Thyroid gland (tissue), 4 donors: Measurements from ENCODE around the gene HPS4. TPM values are rescaled to one million over a fixed set of nuclear protein-coding genes. Genes with fewer than 3 reads are reported as not detected.
A peak's percentile ranks its signal among the peaks of the same experiment; 100 is the strongest.
"Not testable (repeated sequence)": the region's sequence is repeated elsewhere in the genome, so short reads cannot be mapped to it uniquely, and the experiment has no call there.

ENCODE experiments used
- DNase-seq, 2 donors: peaks; one replicate each; pipeline ENCODE4 v3.0.0-alpha.2; 2019
- H3K27ac ChIP-seq, 3 donors: fragments of 200-600 bp; sonication (generic); 1 replicate in 2 of 3; 2 replicates in 1 of 3; pipeline ENCODE4 v1.5.1; 2016 to 2019; ENCODE audit warnings: mild to moderate bottlenecking in 1 of 3, moderate library complexity in 1 of 3
- H3K27me3 ChIP-seq: fragments of 200-600 bp; sonication (generic); one replicate; pipeline ENCODE4 v1.5.1; 2019
- H3K36me3 ChIP-seq, 2 donors: fragments of 200-600 bp; sonication (generic); one replicate each; pipeline ENCODE4 v1.5.1; 2016 to 2019
- H3K4me1 ChIP-seq, 2 donors: fragments of 200-600 bp; sonication (generic); one replicate each; pipeline ENCODE4 v1.5.1; 2017 to 2019
- H3K4me3 ChIP-seq, 3 donors: fragments of 200-600 bp; sonication (generic); replicated peaks in 1 of 3; 1 replicate in 2 of 3; 2 replicates in 1 of 3; pipeline ENCODE4 v1.5.1; 2016; ENCODE audit warnings: mild to moderate bottlenecking in 1 of 3
- H3K9me3 ChIP-seq: fragments of 200-600 bp; sonication (generic); one replicate; pipeline ENCODE4 v1.5.1; 2017
- POLR2A ChIP-seq, 2 donors: fragments of 450-650 bp; IDR thresholded peaks; one replicate each; pipeline ENCODE4 v1.6.1; 2017; ENCODE audit warnings: antibody characterized with exemption in 2 of 2, mild to moderate bottlenecking in 2 of 2, moderate library complexity in 1 of 2
- WGBS, 2 donors: methylation state at CpG; one replicate each; pipeline ENCODE4 v1.1.5; 2017; 5-methylcytosine and 5-hydroxymethylcytosine counted together
- intact Hi-C: fragments of 100-400 bp; cut with DNase I; formaldehyde crosslinking; loops from one replicate; pipeline ENCODE4 v1.15.1; 2023
- total RNA-seq, 4 donors: library from RNA; depleted of rRNA; stranded (reverse); fragments of >200 nt; gene quantifications; one replicate each; pipeline ENCODE4 v1.2.3, GENCODE V29; 2016
- TF ChIP-seq, protein P1 (sequence below), 6 experiments: fragments of 200-600 bp in 3 of 6; fragments of 450-650 bp in 3 of 6; sonication (generic) in 3 of 6; IDR thresholded peaks; one replicate each; pipeline ENCODE4 v1.5.1; 2016 to 2019; ENCODE audit warnings: antibody characterized with exemption in 6 of 6, mild to moderate bottlenecking in 2 of 6, inconsistent platforms in 1 of 6, moderate library complexity in 1 of 6

HPS4 gene
- 10 to 100 TPM; 27.4 to 51.8 (median 39.1) TPM for total RNA-seq

- 1 to 3% methylated on average over 17 to 30 of the region's 85 CpGs for WGBS, 2 donors
- H3K27ac ChIP-seq: peak within 1 kb of the TSS; percentile 85 to 91 (median 90)
- intact Hi-C loops: loop anchor here (10.0 kb wide), 2 partner anchors 61 to 101 kb away; no protein-coding TSS in a partner anchor
- H3K4me1 ChIP-seq: peaks cover 20 to 83% of the 10 kb centered on the region in 2 donors
- no peaks in the 10 kb centered on the region for H3K9me3 ChIP-seq
- peaks cover 4% of the 10 kb centered on the region in 2 donors for H3K36me3 ChIP-seq
- TF ChIP-seq, protein P1, sequence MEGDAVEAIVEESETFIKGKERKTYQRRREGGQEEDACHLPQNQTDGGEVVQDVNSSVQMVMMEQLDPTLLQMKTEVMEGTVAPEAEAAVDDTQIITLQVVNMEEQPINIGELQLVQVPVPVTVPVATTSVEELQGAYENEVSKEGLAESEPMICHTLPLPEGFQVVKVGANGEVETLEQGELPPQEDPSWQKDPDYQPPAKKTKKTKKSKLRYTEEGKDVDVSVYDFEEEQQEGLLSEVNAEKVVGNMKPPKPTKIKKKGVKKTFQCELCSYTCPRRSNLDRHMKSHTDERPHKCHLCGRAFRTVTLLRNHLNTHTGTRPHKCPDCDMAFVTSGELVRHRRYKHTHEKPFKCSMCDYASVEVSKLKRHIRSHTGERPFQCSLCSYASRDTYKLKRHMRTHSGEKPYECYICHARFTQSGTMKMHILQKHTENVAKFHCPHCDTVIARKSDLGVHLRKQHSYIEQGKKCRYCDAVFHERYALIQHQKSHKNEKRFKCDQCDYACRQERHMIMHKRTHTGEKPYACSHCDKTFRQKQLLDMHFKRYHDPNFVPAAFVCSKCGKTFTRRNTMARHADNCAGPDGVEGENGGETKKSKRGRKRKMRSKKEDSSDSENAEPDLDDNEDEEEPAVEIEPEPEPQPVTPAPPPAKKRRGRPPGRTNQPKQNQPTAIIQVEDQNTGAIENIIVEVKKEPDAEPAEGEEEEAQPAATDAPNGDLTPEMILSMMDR (IDR thresholded peaks at IDR 0.05): peak in 1 of 6 experiments; percentile 18
- TF ChIP-seq POLR2A (IDR thresholded peaks at IDR 0.05): peak; percentile 8 to 89
- DNase-seq: peak; percentile 89 to 90
- no peaks in the 10 kb centered on the region for H3K27me3 ChIP-seq
- peak within 1 kb of the TSS; percentile 21 to 92 (median 74) for H3K4me3 ChIP-seq
These were observed at the start of gene HPS4, which contains the start of gene SRRD for GRCh38 chr22:26483439-26484359. Gene HPS4 (minus strand): TSS chr22:26483783. CDS start chr22:26481762, 2,021 bp downstream. Gene SRRD (plus strand): TSS chr22:26483877. CDS start chr22:26483891, 14 bp downstream.

DNA sequence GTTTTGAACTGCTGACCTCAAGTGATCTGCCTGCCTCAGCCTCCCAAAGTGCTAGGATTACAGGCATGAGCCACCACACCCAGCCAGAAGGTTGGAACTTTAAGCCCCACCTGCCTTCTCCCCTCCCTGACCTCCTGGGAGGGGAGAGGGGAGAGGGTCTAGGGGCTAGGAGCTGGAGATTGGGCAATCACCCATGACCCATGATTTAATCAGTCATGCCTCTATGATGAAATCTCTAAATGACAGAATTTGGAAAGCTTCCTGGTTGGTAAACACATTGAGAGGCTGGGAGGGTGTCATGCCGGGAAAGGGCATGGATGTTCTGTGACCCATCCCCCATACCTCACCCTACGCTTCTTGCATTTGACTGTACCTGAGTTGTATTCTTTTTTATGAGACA is 45.8 kb upstream of the HPS4 start:
- intact Hi-C loops: no loop called here
- Histone ChIP-seq H3K36me3 (peaks cover 28 to 42% of the 10 kb centered on the region in 2 donors), H3K27ac (no peak overlapping the region), H3K4me1 (no peaks in the 10 kb centered on the region), H3K9me3 (no peaks in the 10 kb centered on the region), H3K4me3 (no peak overlapping the region), H3K27me3 (no peaks in the 10 kb centered on the region)
- WGBS, 2 donors: 84 to 92% methylated on average over 2 of the region's 2 CpGs
- no peak for TF ChIP-seq POLR2A (IDR thresholded peaks at IDR 0.05)
- TF ChIP-seq, protein P1 (IDR thresholded peaks at IDR 0.05): no peak
- no peak for DNase-seq

DNA sequence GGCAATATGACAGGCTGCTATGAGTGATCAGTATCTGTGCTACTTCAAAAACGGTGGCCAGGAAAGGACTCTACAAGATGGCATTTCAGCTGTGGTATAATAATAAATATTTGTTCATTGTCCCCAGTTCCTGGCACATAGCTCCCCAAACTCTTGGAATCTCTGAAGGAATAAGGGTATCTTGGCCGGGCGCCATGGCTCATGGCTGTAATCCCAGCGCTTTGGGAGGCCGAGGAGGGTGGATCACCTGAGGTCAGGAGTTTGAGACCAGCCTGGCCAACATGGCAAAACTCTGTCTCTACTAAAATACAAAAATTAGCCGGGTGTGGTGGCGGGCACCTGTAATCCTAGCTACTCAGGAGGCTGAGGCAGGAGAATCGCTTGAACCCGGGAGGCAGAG is 44.9 kb upstream of the HPS4 start:
- H3K4me3 ChIP-seq, H3K4me1 ChIP-seq, H3K27ac ChIP-seq, intact Hi-C loops, H3K9me3 ChIP-seq, DNase-seq, H3K27me3 ChIP-seq: not testable (repeated sequence)
- peaks cover 28 to 46% of the 10 kb centered on the region in 2 donors for H3K36me3 ChIP-seq
- WGBS, 2 donors: 93% methylated on average over 9 of the region's 9 CpGs

GRCh38 chr22:26527574-26528465 is 44.2 kb upstream of the HPS4 start:
- 84 to 86% methylated on average over 14 to 15 of the region's 15 CpGs for WGBS, 2 donors
- Histone ChIP-seq H3K9me3 (no peaks in the 10 kb centered on the region), H3K27ac (no peak overlapping the region), H3K4me1 (no peaks in the 10 kb centered on the region), H3K36me3 (peaks cover 28 to 47% of the 10 kb centered on the region in 2 donors), H3K4me3 (no peak overlapping the region), H3K27me3 (no peaks in the 10 kb centered on the region)
- intact Hi-C loops: no loop called here
- DNase-seq: no peak
- no peak for TF ChIP-seq POLR2A (IDR thresholded peaks at IDR 0.05)
- TF ChIP-seq, protein P1 (IDR thresholded peaks at IDR 0.05): no peak

DNA sequence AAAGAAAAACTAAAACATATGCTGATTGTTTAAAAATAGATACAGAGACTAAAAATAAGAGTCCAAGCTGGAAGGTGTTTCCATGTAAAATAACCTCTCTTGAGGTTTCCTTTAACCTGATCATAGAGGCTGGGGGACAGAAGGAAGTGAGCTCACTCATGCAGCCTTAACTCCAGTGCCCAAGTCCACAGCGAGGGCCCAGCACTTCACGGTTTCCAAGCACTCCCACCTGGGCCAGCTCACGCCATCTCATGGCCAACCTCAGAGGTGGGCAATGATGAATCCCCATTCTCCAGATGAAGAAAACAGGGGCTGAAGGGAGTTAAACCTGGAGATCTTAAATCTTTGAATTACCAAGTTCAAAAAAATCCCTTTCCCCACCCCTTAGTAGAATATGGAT is 43.6 kb upstream of the HPS4 start:
- no peaks in the 10 kb centered on the region for H3K9me3 ChIP-seq
- H3K27me3 ChIP-seq: no peaks in the 10 kb centered on the region
- no peaks in the 10 kb centered on the region for H3K4me1 ChIP-seq
- intact Hi-C loops: no loop called here
- WGBS, 2 donors: 57 to 81% methylated on average over 3 of the region's 3 CpGs
- H3K36me3 ChIP-seq: peaks cover 24 to 43% of the 10 kb centered on the region in 2 donors
- no peak overlapping the region for H3K4me3 ChIP-seq
- no peak overlapping the region for H3K27ac ChIP-seq
- TF ChIP-seq, protein P1 (IDR thresholded peaks at IDR 0.05): no peak
- no peak for TF ChIP-seq POLR2A (IDR thresholded peaks at IDR 0.05)
- DNase-seq: no peak
